C4-2B (cell line): ENCODE data around the gene KIF7.

Source experiments
- H3K27ac ChIP-seq: fragments of 450-650 bp; 2 replicates; pipeline ENCODE4 v1.5.1; 2017
- CTCF ChIP-seq: fragments of 450-650 bp; conservative IDR thresholded peaks from 2 replicates; pipeline ENCODE4 v1.5.1; 2017; ENCODE audit warnings: mild to moderate bottlenecking
- ZFX ChIP-seq: fragments of 450-650 bp; IDR thresholded peaks from 2 replicates; pipeline ENCODE4 v1.6.1; 2017

KIF7 gene

GRCh38 chr15:89627256-89627970, 27.9 kb downstream of the KIF7 start:
- H3K27ac ChIP-seq = no peak overlapping the region
- no peak for TF ChIP-seq CTCF
- TF ChIP-seq ZFX = no peak

GRCh38 chr15:89625716-89626115, 29.6 kb downstream of the KIF7 start:
- H3K27ac ChIP-seq = no peak overlapping the region
- TF ChIP-seq CTCF (no peak), ZFX (no peak)

GRCh38 chr15:89623165-89623564, 32.1 kb downstream of the KIF7 start:
- no peak overlapping the region for H3K27ac ChIP-seq
- TF ChIP-seq ZFX (no peak), CTCF (no peak)

GRCh38 chr15:89621547-89621946, 33.7 kb downstream of the KIF7 start:
- H3K27ac ChIP-seq = no peak overlapping the region
- TF ChIP-seq ZFX (no peak), CTCF (no peak)

GRCh38 chr15:89616228-89616627, 39.0 kb downstream of the KIF7 start:
- TF ChIP-seq ZFX (no peak), CTCF (no peak)
- H3K27ac ChIP-seq = no peak overlapping the region

GRCh38 chr15:89615135-89615534, 40.1 kb downstream of the KIF7 start:
- no peak for TF ChIP-seq CTCF
- no peak for TF ChIP-seq ZFX
- H3K27ac ChIP-seq = no peak overlapping the region

GRCh38 chr15:89614164-89614563, 41.1 kb downstream of the KIF7 start:
- H3K27ac ChIP-seq = no peak overlapping the region
- no peak for TF ChIP-seq CTCF
- no peak for TF ChIP-seq ZFX
